Endothelial cell (in vitro differentiated cells): ENCODE results near the gene MYO16. TPM values are rescaled to one million over a fixed set of nuclear protein-coding genes. Genes with fewer than 3 reads are reported as not detected.

Experiments
- DNase-seq: peaks from one replicate; pipeline ENCODE4 v3.0.0; 2021; ENCODE audit warnings: low spot score
- H3K27ac Mint-ChIP-seq: one replicate; pipeline ENCODE4 v1.8.0; 2021; ENCODE audit warnings: mixed read lengths, inconsistent platforms; ENCODE audit not compliant: unreplicated experiment
- H3K27me3 Mint-ChIP-seq: one replicate; pipeline ENCODE4 v1.8.0; 2021; ENCODE audit warnings: mild to moderate bottlenecking, moderate library complexity, mixed read lengths, inconsistent platforms; ENCODE audit not compliant: unreplicated experiment
- H3K36me3 Mint-ChIP-seq: one replicate; pipeline ENCODE4 v1.8.0; 2021; ENCODE audit warnings: mild to moderate bottlenecking, low read depth, mixed read lengths, inconsistent platforms; ENCODE audit not compliant: unreplicated experiment
- H3K4me1 Mint-ChIP-seq: one replicate; pipeline ENCODE4 v1.8.0; 2021; ENCODE audit warnings: mild to moderate bottlenecking, mixed read lengths, inconsistent platforms; ENCODE audit not compliant: unreplicated experiment
- H3K4me3 Mint-ChIP-seq: one replicate; pipeline ENCODE4 v1.8.0; 2021; ENCODE audit warnings: mild to moderate bottlenecking, mixed read lengths, inconsistent platforms; ENCODE audit not compliant: unreplicated experiment
- H3K9me3 Mint-ChIP-seq: one replicate; pipeline ENCODE4 v1.8.0; 2021; ENCODE audit warnings: mixed read lengths, inconsistent platforms; ENCODE audit not compliant: unreplicated experiment
- CTCF ChIP-seq: fragments of 200-600 bp; sonication (generic); IDR thresholded peaks from one replicate; pipeline ENCODE4 v1.5.0; 2021; ENCODE audit warnings: antibody characterized with exemption; ENCODE audit not compliant: unreplicated experiment
- total RNA-seq: library from RNA; stranded (reverse); fragmentation: NEBNext Ultra II Directional; extraction: Animal tissue kit (Norgen Biotek cat#: 25700); gene quantifications from one replicate; pipeline ENCODE4 v1.2.1, GENCODE V29; 2021; ENCODE audit not compliant: unreplicated experiment

The MYO16 gene
- total RNA-seq, 1 donor from 2014 or later: 1.4 TPM

DNA sequence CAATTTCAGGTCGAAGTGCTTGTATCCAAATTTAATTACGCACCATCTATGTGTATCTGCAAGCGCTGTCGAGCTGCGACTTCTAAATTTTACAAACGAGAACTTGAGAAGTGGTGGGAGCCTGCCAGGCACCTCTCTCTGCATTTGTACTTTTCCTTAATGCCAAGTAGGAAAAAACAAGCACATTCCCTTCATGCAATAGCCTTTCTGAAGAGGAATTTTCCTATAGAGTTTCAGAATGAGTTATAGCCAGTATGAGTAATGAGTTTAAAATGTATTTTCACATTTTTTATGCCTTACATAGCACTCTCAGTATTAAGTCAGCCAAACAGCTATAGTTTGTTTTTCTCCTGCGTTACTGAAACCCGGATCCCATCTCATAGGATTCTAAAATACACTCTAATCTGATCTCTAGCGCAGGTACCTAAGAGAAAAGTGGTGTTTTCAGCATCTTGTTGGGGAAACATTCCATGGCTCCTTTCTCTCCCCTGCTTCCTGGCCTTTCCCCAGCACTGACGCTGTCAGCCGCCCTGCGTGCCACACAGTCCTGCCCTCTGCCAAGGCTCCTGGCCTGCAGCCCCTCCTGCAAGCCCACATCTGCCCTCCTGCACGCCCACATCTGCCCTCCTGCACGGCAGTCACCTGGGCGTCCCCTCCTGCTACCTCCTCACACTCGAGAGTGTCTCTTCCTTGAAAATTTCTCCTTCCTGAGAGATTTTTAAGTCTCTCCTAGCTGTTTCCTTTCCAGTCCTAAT, 526.9 kb downstream of the MYO16 start:
- DNase-seq: no peak
- H3K9me3 Mint-ChIP-seq: no peaks in the 10 kb centered on the region
- no peak overlapping the region for H3K4me3 Mint-ChIP-seq
- no peak for TF ChIP-seq CTCF
- H3K4me1 Mint-ChIP-seq: peaks cover 21% of the 10 kb centered on the region
- no peaks in the 10 kb centered on the region for H3K36me3 Mint-ChIP-seq
- peaks cover 8% of the 10 kb centered on the region for H3K27me3 Mint-ChIP-seq
- no peak overlapping the region for H3K27ac Mint-ChIP-seq

DNA sequence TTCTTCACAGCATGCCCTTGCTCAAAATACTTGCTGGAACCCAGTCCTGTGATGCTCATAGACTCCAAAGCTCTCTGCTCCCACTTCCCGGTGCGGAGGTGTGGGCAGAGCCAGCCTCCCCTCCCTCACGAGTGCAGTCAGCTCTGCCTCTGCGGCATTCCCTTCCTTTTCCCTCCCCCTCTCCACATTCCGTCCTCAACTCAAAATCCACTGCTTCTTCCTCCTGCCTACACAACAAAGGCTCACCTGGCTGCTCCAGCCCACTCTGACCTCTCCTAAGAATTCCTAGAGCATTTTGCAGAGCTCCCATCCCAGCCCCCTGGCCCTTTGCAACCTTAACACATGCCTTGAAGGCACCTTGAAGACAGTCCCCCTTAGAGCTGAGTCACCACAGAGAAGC, 527.9 kb downstream of the MYO16 start:
- no peak for TF ChIP-seq CTCF
- H3K27me3 Mint-ChIP-seq: peaks cover 8% of the 10 kb centered on the region
- no peak overlapping the region for H3K27ac Mint-ChIP-seq
- H3K9me3 Mint-ChIP-seq: no peaks in the 10 kb centered on the region
- H3K4me3 Mint-ChIP-seq: no peak overlapping the region
- no peaks in the 10 kb centered on the region for H3K36me3 Mint-ChIP-seq
- peaks cover 21% of the 10 kb centered on the region for H3K4me1 Mint-ChIP-seq
- DNase-seq: no peak

DNA sequence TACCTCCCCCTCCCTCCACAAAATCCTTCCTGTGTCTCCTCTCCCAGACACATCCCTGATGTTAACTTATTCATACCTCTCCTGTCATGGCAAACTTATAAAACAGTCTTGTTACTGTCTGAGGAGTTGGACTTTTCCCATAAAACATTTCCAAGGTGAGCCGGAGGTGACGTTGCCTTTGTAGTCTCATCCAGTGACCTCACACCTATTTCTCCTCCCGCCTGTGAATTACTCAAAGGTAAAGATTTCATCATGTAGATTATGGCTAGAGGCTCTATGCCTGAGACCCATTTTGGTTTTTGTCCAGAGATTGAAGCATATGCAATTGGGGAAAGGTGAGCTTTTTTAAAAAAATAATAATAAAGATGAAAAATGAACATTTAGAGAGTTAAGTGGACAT, 529.0 kb downstream of the MYO16 start:
- peaks cover 21% of the 10 kb centered on the region for H3K4me1 Mint-ChIP-seq
- TF ChIP-seq CTCF: no peak
- no peaks in the 10 kb centered on the region for H3K9me3 Mint-ChIP-seq
- no peak overlapping the region for H3K4me3 Mint-ChIP-seq
- peaks cover 8% of the 10 kb centered on the region for H3K27me3 Mint-ChIP-seq
- H3K36me3 Mint-ChIP-seq: no peaks in the 10 kb centered on the region
- DNase-seq: no peak
- no peak overlapping the region for H3K27ac Mint-ChIP-seq

DNA sequence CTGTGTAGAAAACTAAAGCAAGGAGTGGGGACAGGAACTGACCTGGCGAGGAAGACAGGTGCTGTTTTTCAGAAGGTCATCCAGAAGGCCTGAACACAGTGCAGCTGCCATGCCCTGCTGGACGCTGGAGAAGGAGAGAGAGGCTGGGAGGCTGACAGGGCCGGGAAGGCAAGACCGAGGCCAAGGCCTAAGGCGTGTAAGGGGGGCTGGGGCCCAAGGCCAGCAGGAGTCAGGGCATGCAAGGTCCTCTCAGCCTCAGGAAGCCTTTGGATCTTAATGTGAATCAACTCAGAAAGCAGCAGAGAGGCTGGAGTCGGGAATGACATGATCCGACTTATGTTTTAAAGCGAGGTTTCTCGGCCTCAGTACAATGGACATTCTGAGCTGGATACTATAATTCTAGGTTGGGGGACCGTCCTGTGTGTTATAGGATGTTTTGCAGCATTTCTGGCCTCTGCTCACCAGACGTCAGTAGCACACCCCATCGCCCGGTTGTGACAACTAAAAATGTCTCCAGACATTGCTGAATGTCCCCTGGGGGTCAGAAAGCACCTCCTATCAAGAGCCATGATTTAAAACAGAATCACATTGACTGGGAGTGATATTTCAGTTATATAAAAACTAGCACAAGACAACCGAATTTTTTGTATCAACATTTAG, 530.4 kb downstream of the MYO16 start:
- DNase-seq: no peak
- no peak for TF ChIP-seq CTCF
- Mint-ChIP-seq H3K27ac (no peak overlapping the region), H3K36me3 (no peaks in the 10 kb centered on the region), H3K4me3 (no peak overlapping the region), H3K4me1 (peaks cover 21% of the 10 kb centered on the region), H3K9me3 (no peaks in the 10 kb centered on the region), H3K27me3 (peaks cover 8% of the 10 kb centered on the region)

DNA sequence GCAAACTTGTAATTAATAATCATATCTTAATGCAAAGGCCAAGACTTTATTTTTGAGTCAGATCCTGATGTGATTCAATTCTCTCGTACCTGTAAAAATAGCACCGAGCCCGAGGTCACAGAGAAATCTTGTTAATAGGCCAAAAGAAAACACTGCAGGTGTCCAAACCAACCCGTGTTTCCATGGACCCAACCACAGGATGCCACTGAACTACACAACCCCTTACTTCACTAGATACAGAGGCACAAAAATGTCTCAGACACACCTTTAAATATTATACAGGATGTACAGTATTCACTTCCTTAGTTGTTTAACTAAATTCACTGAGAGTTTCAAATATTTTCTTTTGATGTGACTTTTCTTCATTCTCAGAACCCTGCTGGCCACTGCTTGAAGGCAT, 530.9 kb downstream of the MYO16 start:
- Mint-ChIP-seq H3K4me1 (peaks cover 21% of the 10 kb centered on the region), H3K27ac (no peak overlapping the region)
- no peak for TF ChIP-seq CTCF

More for the DNA sequence above, 530.9 kb downstream of the MYO16 start:
- Mint-ChIP-seq H3K9me3 (no peaks in the 10 kb centered on the region), H3K27me3 (peaks cover 8% of the 10 kb centered on the region), H3K36me3 (no peaks in the 10 kb centered on the region), H3K4me3 (no peak overlapping the region)
- DNase-seq: no peak
